Progenitor cell of endocrine pancreas (in vitro differentiated cells): Measurements from ENCODE around the gene GNS. TPM values are rescaled to one million over a fixed set of nuclear protein-coding genes. Genes with fewer than 3 reads are reported as not detected.

Experiments
- DNase-seq: peaks from one replicate; pipeline ENCODE4 v3.0.0; 2021; ENCODE audit warnings: low spot score; ENCODE audit not compliant: unreplicated experiment
- H3K27ac Mint-ChIP-seq: 2 replicates; pipeline ENCODE4 v1.8.0; 2021; ENCODE audit warnings: mild to moderate bottlenecking, moderate library complexity, mixed read lengths
- H3K27me3 Mint-ChIP-seq: 2 replicates; pipeline ENCODE4 v1.8.0; 2021; ENCODE audit warnings: mixed read lengths
- H3K36me3 Mint-ChIP-seq: 2 replicates; pipeline ENCODE4 v1.8.0; 2022; ENCODE audit warnings: mixed read lengths; ENCODE audit not compliant: insufficient read depth
- H3K4me1 Mint-ChIP-seq: 2 replicates; pipeline ENCODE4 v1.8.0; 2021; ENCODE audit warnings: low read depth, mixed read lengths
- H3K4me3 Mint-ChIP-seq: 2 replicates; pipeline ENCODE4 v1.8.0; 2021; ENCODE audit warnings: low read depth, mild to moderate bottlenecking, moderate library complexity, mixed read lengths
- H3K9me3 Mint-ChIP-seq: 2 replicates; pipeline ENCODE4 v1.8.0; 2021; ENCODE audit warnings: low read depth, mixed read lengths
- total RNA-seq: library from RNA; stranded (reverse); gene quantifications from 2 replicates; pipeline ENCODE4 v1.2.1, GENCODE V29; 2021
- TF ChIP-seq, protein P1 (sequence below): fragments of 200-600 bp; sonication (generic); IDR thresholded peaks from one replicate; pipeline ENCODE4 v1.5.0; 2021; ENCODE audit warnings: antibody characterized with exemption, mild to moderate bottlenecking; ENCODE audit not compliant: unreplicated experiment

The GNS gene
- total RNA-seq, 1 donor from 2014 or later = 78.8 TPM

DNA sequence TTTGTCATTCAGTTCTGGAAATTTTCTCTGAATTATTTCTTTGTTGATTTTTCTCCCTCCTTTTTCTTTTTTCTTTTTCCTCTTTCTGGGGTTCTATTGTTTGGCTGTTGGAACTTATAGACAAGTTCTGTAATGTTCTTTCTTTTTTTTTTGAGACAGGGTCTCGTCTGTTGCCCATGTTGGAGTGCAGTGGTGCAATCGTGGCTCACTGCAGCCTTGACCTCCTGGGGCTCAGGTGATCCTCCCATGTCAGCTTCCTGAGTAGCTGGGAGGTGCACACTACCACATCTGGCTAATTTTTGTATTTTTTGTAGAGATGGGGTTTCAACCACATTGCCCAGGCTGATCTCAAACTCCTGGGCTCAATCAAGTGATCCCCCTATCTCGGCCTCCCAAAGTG lies 35.1 kb upstream of the GNS start:
- no peak overlapping the region for H3K4me3 Mint-ChIP-seq
- no peak for DNase-seq
- no peaks in the 10 kb centered on the region for H3K9me3 Mint-ChIP-seq
- no peaks in the 10 kb centered on the region for H3K27me3 Mint-ChIP-seq
- H3K27ac Mint-ChIP-seq = no peak overlapping the region
- no peaks in the 10 kb centered on the region for H3K36me3 Mint-ChIP-seq
- TF ChIP-seq, protein P1, sequence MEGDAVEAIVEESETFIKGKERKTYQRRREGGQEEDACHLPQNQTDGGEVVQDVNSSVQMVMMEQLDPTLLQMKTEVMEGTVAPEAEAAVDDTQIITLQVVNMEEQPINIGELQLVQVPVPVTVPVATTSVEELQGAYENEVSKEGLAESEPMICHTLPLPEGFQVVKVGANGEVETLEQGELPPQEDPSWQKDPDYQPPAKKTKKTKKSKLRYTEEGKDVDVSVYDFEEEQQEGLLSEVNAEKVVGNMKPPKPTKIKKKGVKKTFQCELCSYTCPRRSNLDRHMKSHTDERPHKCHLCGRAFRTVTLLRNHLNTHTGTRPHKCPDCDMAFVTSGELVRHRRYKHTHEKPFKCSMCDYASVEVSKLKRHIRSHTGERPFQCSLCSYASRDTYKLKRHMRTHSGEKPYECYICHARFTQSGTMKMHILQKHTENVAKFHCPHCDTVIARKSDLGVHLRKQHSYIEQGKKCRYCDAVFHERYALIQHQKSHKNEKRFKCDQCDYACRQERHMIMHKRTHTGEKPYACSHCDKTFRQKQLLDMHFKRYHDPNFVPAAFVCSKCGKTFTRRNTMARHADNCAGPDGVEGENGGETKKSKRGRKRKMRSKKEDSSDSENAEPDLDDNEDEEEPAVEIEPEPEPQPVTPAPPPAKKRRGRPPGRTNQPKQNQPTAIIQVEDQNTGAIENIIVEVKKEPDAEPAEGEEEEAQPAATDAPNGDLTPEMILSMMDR = no peak
- peaks cover 17% of the 10 kb centered on the region for H3K4me1 Mint-ChIP-seq

DNA sequence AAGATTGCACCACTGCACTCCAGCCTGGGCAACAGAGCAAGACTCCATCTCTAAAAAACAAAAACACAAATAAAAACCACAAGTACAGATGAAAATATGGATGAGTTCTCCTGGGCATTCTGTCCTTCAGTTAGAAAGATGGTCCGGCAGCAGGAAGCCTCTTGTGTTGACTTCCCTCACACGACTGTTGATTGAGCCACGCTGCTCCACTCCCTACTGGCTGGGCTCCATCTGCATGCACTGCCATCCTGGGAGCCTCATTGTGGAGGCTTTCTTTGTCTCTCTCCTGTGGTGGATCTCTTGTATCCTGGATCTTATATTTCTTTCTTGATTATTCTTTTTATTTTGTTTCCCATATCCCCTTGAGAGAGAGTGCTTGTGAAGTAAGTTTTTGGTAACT lies 34.4 kb upstream of the GNS start:
- H3K9me3 Mint-ChIP-seq = no peaks in the 10 kb centered on the region
- peaks cover 17% of the 10 kb centered on the region for H3K4me1 Mint-ChIP-seq
- no peak overlapping the region for H3K4me3 Mint-ChIP-seq
- DNase-seq = no peak
- H3K27me3 Mint-ChIP-seq = no peaks in the 10 kb centered on the region
- TF ChIP-seq, protein P1 = no peak
- no peak overlapping the region for H3K27ac Mint-ChIP-seq
- H3K36me3 Mint-ChIP-seq = no peaks in the 10 kb centered on the region

DNA sequence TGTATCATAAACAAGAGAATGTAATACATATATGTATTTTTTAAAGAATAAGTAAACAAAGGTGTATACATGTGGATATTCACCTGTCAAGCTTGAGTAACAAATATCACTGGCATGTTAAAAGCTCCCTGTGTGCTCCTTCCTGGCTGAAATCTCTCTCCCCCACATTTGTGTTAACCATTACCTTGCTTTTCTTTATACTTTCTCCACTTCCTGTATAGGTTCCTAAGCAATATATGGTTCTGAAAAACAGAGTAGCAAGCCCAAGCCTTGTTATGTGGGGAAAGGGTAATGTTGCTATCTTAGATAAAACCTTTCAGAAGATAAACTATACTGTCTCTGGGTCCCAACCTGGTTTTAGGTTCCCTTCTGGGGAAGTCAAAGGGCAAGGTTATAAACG lies 32.9 kb upstream of the GNS start:
- Mint-ChIP-seq H3K27ac (no peak overlapping the region), H3K36me3 (no peaks in the 10 kb centered on the region), H3K27me3 (no peaks in the 10 kb centered on the region), H3K9me3 (no peaks in the 10 kb centered on the region), H3K4me3 (no peak overlapping the region), H3K4me1 (peaks cover 11% of the 10 kb centered on the region)
- TF ChIP-seq, protein P1 = no peak
- no peak for DNase-seq

DNA sequence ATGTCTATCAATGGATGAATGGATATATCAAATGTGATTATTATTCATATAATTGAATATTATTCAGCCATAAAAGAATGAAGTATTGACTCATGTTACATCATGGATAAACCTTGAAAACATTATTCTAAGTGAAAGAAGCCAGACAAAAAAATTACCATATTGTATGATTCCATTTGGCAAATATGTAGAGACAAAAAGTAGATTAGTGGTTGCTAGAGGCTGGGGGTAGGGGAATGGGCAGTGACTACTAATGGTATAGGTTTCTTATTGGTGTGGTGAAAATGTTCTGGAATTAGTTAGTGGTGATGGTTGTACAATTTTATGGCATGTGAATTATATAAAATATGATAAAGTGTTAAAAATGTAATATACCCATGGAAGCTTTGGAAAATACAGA lies 31.8 kb upstream of the GNS start:
- no peaks in the 10 kb centered on the region for H3K36me3 Mint-ChIP-seq
- H3K27ac Mint-ChIP-seq = no peak overlapping the region
- H3K9me3 Mint-ChIP-seq = no peaks in the 10 kb centered on the region
- H3K27me3 Mint-ChIP-seq = no peaks in the 10 kb centered on the region
- no peak overlapping the region for H3K4me3 Mint-ChIP-seq
- peaks cover 6% of the 10 kb centered on the region for H3K4me1 Mint-ChIP-seq
- TF ChIP-seq, protein P1 = no peak
- no peak for DNase-seq

DNA sequence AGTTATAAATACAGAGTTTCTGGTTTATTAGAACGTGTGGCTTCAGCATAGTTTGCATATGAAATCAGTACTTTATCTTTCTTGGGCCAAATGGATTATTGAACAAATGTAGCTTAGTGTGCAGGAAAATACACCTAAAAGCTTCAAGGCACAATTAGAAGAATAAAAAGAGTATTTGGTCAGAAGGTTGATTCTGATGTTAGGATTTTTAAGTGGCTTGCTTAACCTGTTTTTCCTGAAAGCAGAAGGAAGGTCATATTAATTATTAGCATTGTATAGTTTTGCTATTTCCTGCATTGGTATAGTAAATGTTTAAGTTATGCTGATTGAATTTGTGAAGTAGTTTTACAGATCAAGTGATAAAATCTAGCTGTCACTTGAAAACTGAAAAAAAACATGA lies 31.0 kb upstream of the GNS start:
- DNase-seq = no peak
- peaks cover 5% of the 10 kb centered on the region for H3K4me1 Mint-ChIP-seq
- H3K9me3 Mint-ChIP-seq = no peaks in the 10 kb centered on the region
- no peak overlapping the region for H3K27ac Mint-ChIP-seq
- H3K36me3 Mint-ChIP-seq = no peaks in the 10 kb centered on the region
- H3K27me3 Mint-ChIP-seq = no peaks in the 10 kb centered on the region
- no peak overlapping the region for H3K4me3 Mint-ChIP-seq
- TF ChIP-seq, protein P1 = no peak
